ENCODE measurements around the gene RAB3GAP1.

DNA sequence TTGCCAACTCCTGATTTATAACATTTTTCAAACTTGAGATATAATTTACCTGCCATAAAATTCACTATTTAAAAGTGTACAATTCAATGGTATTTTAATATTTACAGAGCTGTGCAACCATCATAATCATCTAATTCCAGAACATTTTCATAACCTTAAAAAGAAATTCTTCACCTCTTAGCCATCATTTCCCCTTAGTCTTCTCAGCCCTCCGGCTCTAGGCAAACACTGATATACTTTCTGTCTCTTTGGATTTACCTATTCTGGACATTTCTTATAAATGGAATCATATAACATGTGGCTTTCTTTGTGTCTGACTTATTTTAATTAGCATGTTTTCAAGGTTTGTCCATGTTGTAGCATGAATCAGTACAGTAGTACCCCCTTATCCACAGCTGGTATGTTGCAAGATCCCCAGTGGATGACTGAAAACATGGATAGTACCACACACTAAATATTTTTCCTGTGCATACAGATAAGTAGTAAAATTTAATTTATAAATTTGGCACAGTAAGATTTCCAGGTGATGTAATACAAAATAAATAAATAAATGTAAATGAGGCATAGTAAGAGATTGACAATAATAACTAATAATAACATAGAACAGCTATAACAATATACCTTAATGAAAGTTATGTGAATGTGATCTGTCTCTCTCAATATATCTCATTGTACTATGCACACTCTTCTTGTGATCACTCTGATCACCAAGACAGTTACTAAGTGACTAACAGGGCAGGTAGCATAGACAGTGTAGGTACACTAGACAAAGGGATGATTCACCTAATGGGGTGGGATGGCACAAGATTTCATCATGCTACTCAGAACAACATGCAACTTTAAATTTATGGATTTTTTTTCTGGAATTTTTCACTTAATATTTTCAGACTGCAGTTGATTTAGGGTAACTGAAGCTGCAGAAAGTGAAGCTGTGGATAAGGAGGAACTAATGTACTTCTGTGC, 73.1 kb downstream of the RAB3GAP1 start:
- TF ChIP-seq GATA2 (IDR thresholded peaks at IDR 0.05; ENCODE audit: low read depth, low read length) (no peak), GATA3 (IDR thresholded peaks at IDR 0.05; ENCODE audit: low read depth, low read length) (no peak)

Measured in SH-SY5Y (cell line).